ENCODE results near the gene CNTNAP2.

DNA sequence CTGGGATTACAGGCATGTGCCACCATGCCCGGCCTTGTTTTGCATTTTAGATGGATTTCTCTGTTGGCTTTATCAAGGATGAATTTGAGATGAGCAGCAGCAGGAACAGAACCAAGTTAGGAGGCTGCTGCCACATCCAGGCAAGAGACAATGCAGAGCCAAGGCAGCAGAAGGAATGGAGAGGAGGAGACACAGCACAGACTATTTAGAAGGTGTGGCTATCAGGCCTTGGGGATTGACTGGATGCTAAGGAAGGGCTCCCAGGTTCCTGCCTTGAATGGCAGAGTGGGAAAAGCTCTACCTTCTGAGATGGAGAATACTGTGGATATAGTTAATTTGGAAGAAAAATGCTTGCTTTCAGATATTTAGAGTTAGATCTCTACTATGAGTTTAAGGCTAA lies 1989.3 kb downstream of the CNTNAP2 start:
- TF ChIP-seq SOX13 (IDR thresholded peaks at IDR 0.05) (no peak), SOX13 (CRISPR knock-in tag; conservative IDR thresholded peaks at IDR 0.05 in 1 of 2, IDR thresholded peaks at IDR 0.05 in 1 of 2) (no peak), POLR2A (IDR thresholded peaks at IDR 0.05; ENCODE audit: insufficient read depth in 1 of 2, low read depth in 2 of 2, low read length in 2 of 2) (no peak), ZNF274 (CRISPR knock-in tag; IDR thresholded peaks at IDR 0.05) (no peak), TCF12 (IDR thresholded peaks at IDR 0.05) (no peak), TCF12 (CRISPR knock-in tag; IDR thresholded peaks at IDR 0.05) (no peak), TAF1 (CRISPR knock-in tag; IDR thresholded peaks at IDR 0.05) (no peak), ZZZ3 (CRISPR knock-in tag; IDR thresholded peaks at IDR 0.05; ENCODE audit: borderline replicate concordance) (no peak), TAF15 (IDR thresholded peaks at IDR 0.05; ENCODE audit: low read depth, low read length, poor library complexity, severe bottlenecking) (no peak)
- TF ChIP-seq, protein P1, sequence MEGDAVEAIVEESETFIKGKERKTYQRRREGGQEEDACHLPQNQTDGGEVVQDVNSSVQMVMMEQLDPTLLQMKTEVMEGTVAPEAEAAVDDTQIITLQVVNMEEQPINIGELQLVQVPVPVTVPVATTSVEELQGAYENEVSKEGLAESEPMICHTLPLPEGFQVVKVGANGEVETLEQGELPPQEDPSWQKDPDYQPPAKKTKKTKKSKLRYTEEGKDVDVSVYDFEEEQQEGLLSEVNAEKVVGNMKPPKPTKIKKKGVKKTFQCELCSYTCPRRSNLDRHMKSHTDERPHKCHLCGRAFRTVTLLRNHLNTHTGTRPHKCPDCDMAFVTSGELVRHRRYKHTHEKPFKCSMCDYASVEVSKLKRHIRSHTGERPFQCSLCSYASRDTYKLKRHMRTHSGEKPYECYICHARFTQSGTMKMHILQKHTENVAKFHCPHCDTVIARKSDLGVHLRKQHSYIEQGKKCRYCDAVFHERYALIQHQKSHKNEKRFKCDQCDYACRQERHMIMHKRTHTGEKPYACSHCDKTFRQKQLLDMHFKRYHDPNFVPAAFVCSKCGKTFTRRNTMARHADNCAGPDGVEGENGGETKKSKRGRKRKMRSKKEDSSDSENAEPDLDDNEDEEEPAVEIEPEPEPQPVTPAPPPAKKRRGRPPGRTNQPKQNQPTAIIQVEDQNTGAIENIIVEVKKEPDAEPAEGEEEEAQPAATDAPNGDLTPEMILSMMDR (CRISPR knock-in tag; IDR thresholded peaks at IDR 0.05), result no peak
